GM12878 (cell line): ENCODE measurements around the gene ARL15. TPM values are rescaled to one million over a fixed set of nuclear protein-coding genes. Genes with fewer than 3 reads are reported as not detected.

ENCODE experiments used
- ATAC-seq: fragments of 200-7000 bp; cut with Tn5 transposase; 3 replicates; pipeline ENCODE4 v1.9.1; 2020; ENCODE audit warnings: mild to moderate bottlenecking, moderate library complexity
- BruUV-seq: library from RNA; stranded (reverse); fragments of 400-500 nt; replicated peaks from 2 replicates; lab custom pipeline; 2021; lab: Mats Ljungman, UMichigan
- CTCF ChIA-PET: fragments of 300-600 bp; sonication (Branson Sonifier 250); formaldehyde crosslinking; extraction: SDS; loops from one replicate; lab custom pipeline; 2021; ENCODE audit warnings: inconsistent platforms; lab: Yijun Ruan, JAX
- POLR2A ChIA-PET: fragments of 350-600 bp; formaldehyde crosslinking; extraction: SDS; loops from one replicate; lab custom pipeline; 2021; ENCODE audit warnings: inconsistent platforms; lab: Charles Lee
- RAD21 ChIA-PET: fragments of 300-600 bp; sonication (Branson Sonifier 250); formaldehyde crosslinking; loops from one replicate; lab custom pipeline; 2023; ENCODE audit warnings: antibody characterized with exemption; ENCODE audit not compliant: unreplicated experiment; lab: Charles Lee
- SMC1A ChIA-PET: fragments of 300-600 bp; sonication (Branson Sonifier 250); formaldehyde crosslinking; loops from one replicate; lab custom pipeline; 2023; ENCODE audit not compliant: unreplicated experiment, uncharacterized antibody; lab: Charles Lee
- DNase-seq: peaks from one replicate; pipeline ENCODE4 v3.0.0-alpha.2; 2011; ENCODE audit warnings: low read depth, low spot score
- FAIRE-seq: peaks from 3 replicates; lab custom pipeline; 2011; peaks lifted over from hg19 to GRCh38; lab: Jason Lieb, UNC
- H2AFZ ChIP-seq: 2 replicates; pipeline ENCODE4 v1.6.0; 2011; ENCODE audit warnings: low read depth, low read length, control low read depth; ENCODE audit not compliant: control insufficient read depth
- H3K27ac ChIP-seq: 2 replicates; pipeline ENCODE4 v1.5.1; 2011; ENCODE audit warnings: control low read depth; ENCODE audit not compliant: control insufficient read depth, insufficient read depth
- H3K27me3 ChIP-seq, 2 experiments: replicated peaks in 1 of 2; 2 replicates each; pipeline versions ENCODE4 v1.6.0 to v1.6.1; 2011; ENCODE audit warnings: low read length in 1 of 2; ENCODE audit not compliant: control insufficient read depth in 2 of 2, insufficient read depth in 2 of 2
- H3K36me3 ChIP-seq, 2 experiments: 2 replicates each; pipeline ENCODE4 v1.5.1; 2011; ENCODE audit warnings: low read length in 1 of 2; ENCODE audit not compliant: control insufficient read depth in 2 of 2, insufficient read depth in 2 of 2
- H3K4me1 ChIP-seq: 2 replicates; pipeline ENCODE4 v1.6.1; 2011; ENCODE audit warnings: mild to moderate bottlenecking, low read length, moderate library complexity, mixed read lengths; ENCODE audit not compliant: control insufficient read depth, insufficient read depth
- H3K4me2 ChIP-seq: 2 replicates; pipeline ENCODE4 v1.6.0; 2011; ENCODE audit warnings: control low read depth; ENCODE audit not compliant: control insufficient read depth, insufficient read depth
- H3K4me3 ChIP-seq: fragments of 200-600 bp; sonication (generic); 2 replicates; pipeline ENCODE4 v1.5.1; 2016
- H3K79me2 ChIP-seq: 2 replicates; pipeline ENCODE4 v1.6.0; 2011; ENCODE audit warnings: low read length; ENCODE audit not compliant: control insufficient read depth, insufficient read depth
- H3K9ac ChIP-seq: 2 replicates; pipeline ENCODE4 v1.8.0; 2011; ENCODE audit warnings: low read length, control low read depth, mixed read lengths; ENCODE audit not compliant: control insufficient read depth, insufficient read depth
- H3K9me3 ChIP-seq: replicated peaks from 3 replicates; pipeline ENCODE4 v1.5.1; 2011; ENCODE audit warnings: mild to moderate bottlenecking, low read length; ENCODE audit not compliant: control insufficient read depth, insufficient read depth
- H4K20me1 ChIP-seq: 2 replicates; pipeline ENCODE4 v1.6.0; 2011; ENCODE audit not compliant: control insufficient read depth, insufficient read depth
- CBX5 ChIP-seq: sonication (generic); IDR thresholded peaks from 2 replicates; pipeline ENCODE4 v1.6.1; 2016; ENCODE audit warnings: low read depth, moderate library complexity, mild to moderate bottlenecking, inconsistent platforms
- EED ChIP-seq: sonication (generic); IDR thresholded peaks from 2 replicates; pipeline ENCODE4 v1.6.1; 2016; ENCODE audit warnings: antibody characterized with exemption, low read depth
- HCFC1 ChIP-seq: fragments of 150-350 bp; IDR thresholded peaks from 2 replicates; pipeline ENCODE4 v1.6.1; 2014; ENCODE audit warnings: low read length
- HDAC6 ChIP-seq: fragments of 200-600 bp; sonication (generic); IDR thresholded peaks from one replicate; pipeline ENCODE4 v1.8.0; 2017; ENCODE audit warnings: antibody characterized with exemption; ENCODE audit not compliant: unreplicated experiment
- JUND ChIP-seq: IDR thresholded peaks from 2 replicates; pipeline ENCODE4 v1.6.1; 2012; ENCODE audit warnings: low read depth, mild to moderate bottlenecking, low read length, improper control_type of control experiment, moderate library complexity
- KLF5 ChIP-seq: fragments of 450-650 bp; IDR thresholded peaks from 2 replicates; pipeline ENCODE4 v1.6.1; 2014; ENCODE audit warnings: mild to moderate bottlenecking; ENCODE audit not compliant: partially characterized antibody
- NRF1 ChIP-seq: conservative IDR thresholded peaks from 2 replicates; pipeline ENCODE4 v1.6.1; 2011; ENCODE audit warnings: mild to moderate bottlenecking, low read depth, low read length, improper control_type of control experiment
- PAX5 ChIP-seq: IDR thresholded peaks from 2 replicates; pipeline ENCODE4 v1.6.1; 2011; ENCODE audit warnings: low read depth, low read length, borderline replicate concordance
- POLR2A ChIP-seq: IDR thresholded peaks from 2 replicates; pipeline ENCODE4 v1.6.1; 2011; ENCODE audit warnings: low read depth, mild to moderate bottlenecking, low read length
- POLR2AphosphoS5 ChIP-seq: IDR thresholded peaks from 2 replicates; pipeline ENCODE4 v1.6.1; 2011; ENCODE audit warnings: mild to moderate bottlenecking, low read length, inconsistent platforms
- RAD21 ChIP-seq: IDR thresholded peaks from 2 replicates; pipeline ENCODE4 v1.6.1; 2011; ENCODE audit warnings: mild to moderate bottlenecking, low read depth, low read length, moderate library complexity; ENCODE audit not compliant: insufficient read depth
- SPI1 ChIP-seq: IDR thresholded peaks from 2 replicates; pipeline ENCODE4 v1.6.1; 2011; ENCODE audit warnings: low read depth, mild to moderate bottlenecking, low read length, moderate library complexity, borderline replicate concordance; ENCODE audit not compliant: insufficient read depth
- ZBED1 ChIP-seq: IDR thresholded peaks from 2 replicates; pipeline ENCODE4 v1.6.1; 2016; ENCODE audit warnings: borderline replicate concordance
- ZNF622 ChIP-seq: fragments of 450-650 bp; IDR thresholded peaks from 2 replicates; pipeline ENCODE4 v1.6.1; 2017; ENCODE audit warnings: mild to moderate bottlenecking, inconsistent platforms
- WGBS: methylation state at CpG from one replicate; pipeline ENCODE4 v1.1.6; 2016; ENCODE audit warnings: low lambda C conversion rate; ENCODE audit not compliant: insufficient replicate concordance, insufficient coverage; ENCODE audit errors: missing lambda C conversion rate; 5-methylcytosine and 5-hydroxymethylcytosine counted together
- in situ Hi-C: fragments of 300-500 bp; cut with MboI; formaldehyde crosslinking; loops from 9 replicates; pipeline ENCODE4 v1.14.3; 2018; ENCODE audit warnings: mixed read lengths
- intact Hi-C: fragments of 100-400 bp; cut with micrococcal nuclease; formaldehyde crosslinking; loops from one replicate; pipeline ENCODE4 v1.14.2; 2022; ENCODE audit not compliant: unreplicated experiment
- polyA plus RNA-seq, 11 experiments: library from polyadenylated mRNA; depleted of rRNA in 4 of 11; unstranded in 6 of 11; stranded (reverse) in 5 of 11; fragments of >200 nt; fragmentation: Nextera tagmentation in 4 of 11; fragmentation: Illumina TruSeq in 1 of 11; extraction: Ambion mirVana in 4 of 11; extraction: Trizol in 1 of 11; gene quantifications; 1 replicate in 1 of 11; 2 replicates in 10 of 11; pipeline versions ENCODE4 v1.2.1 to v1.2.3, GENCODE V29; 2011 to 2016; ENCODE audit warnings: inconsistent platforms in 2 of 11, missing spikeins in 2 of 11, low read depth in 1 of 11
- total RNA-seq, 4 experiments: library from RNA; depleted of rRNA in 3 of 4; stranded (reverse); fragments of >200 nt in 3 of 4; fragmentation: Illumina TruSeq in 1 of 4; extraction: Trizol in 1 of 4; gene quantifications; 2 replicates each; pipeline versions ENCODE4 v1.2.1 to v1.2.3, GENCODE V29; 2013 to 2021
- TF ChIP-seq, protein P1 (sequence below): fragments of 150-350 bp; IDR thresholded peaks from 2 replicates; pipeline ENCODE4 v1.6.1; 2016; ENCODE audit warnings: low read depth, low read length

ARL15 gene
- total and polyA plus RNA-seq, 10 of the 15 experiments (the other 5 are each of a cell fraction or from before 2014, with no cell fraction given), result 3.6 to 11.0 (median 7.7) TPM

DNA sequence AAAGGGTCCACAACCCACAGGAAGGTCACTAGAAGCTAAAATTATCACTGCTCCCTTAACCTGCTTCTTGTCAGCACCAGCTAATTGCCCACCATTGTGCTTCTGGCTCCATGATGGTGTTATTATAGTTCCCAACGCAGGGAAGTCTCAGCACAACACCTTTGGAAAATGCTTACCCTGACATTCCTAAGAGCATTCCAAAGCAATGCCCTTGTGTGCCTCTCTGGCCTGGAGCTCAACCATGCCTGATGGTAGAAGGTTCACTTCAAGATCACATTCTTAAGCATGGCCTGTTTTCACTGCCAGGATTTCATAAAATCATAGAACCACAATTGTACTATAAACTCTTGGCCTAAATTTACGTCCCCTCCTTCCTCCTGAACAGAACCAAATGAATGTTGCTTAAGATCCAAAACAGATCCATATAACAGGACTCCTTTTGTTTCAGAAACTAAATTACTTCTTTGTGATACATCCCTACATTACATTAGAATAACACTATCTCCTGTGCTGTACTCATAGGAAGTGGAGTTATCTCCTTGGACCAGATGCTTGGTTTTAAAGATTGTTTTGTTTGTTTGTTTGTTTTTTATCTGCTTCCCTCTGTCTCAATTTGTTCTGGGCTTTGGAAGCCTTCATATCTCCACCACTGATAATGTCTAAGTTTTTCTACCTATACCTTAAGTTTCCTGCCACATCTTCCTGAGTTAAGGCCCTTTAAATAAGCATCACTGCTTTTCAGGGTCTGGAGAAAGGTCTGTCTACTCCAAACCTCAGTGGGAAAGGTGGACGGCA, 32.1 kb downstream of the ARL15 start:
- no peaks in the 10 kb centered on the region; the same call in 2 of the 3 replicates for H3K9me3 ChIP-seq
- no peak overlapping the region for H3K9ac ChIP-seq
- DNase-seq (no peak), FAIRE-seq (no peak), ATAC-seq (no peak)
- H3K4me3 ChIP-seq, result no peak overlapping the region
- in situ Hi-C loops (no loop called here), intact Hi-C loops (no loop called here)
- no peaks in the 10 kb centered on the region for H3K27me3 ChIP-seq
- no peaks in the 10 kb centered on the region for H3K79me2 ChIP-seq
- POLR2A ChIA-PET, result no interaction called here
- no peaks in the 10 kb centered on the region; a peak in 1 of 4 replicates for H3K36me3 ChIP-seq
- BruUV-seq, result no TSS peak
- H4K20me1 ChIP-seq, result 0 out of 2 replicates have a peak, but pooled peaks cover 3% of the 10 kb centered on the region
- TF ChIP-seq JUND (no peak), HDAC6 (no peak), ZBED1 (no peak), SPI1 (no peak), ZNF622 (no peak), POLR2A (no peak), RAD21 (no peak), CBX5 (no peak), KLF5 (no peak), HCFC1 (no peak), PAX5 (no peak), POLR2AphosphoS5 (no peak), NRF1 (no peak), EED (no peak)
- TF ChIP-seq, protein P1, sequence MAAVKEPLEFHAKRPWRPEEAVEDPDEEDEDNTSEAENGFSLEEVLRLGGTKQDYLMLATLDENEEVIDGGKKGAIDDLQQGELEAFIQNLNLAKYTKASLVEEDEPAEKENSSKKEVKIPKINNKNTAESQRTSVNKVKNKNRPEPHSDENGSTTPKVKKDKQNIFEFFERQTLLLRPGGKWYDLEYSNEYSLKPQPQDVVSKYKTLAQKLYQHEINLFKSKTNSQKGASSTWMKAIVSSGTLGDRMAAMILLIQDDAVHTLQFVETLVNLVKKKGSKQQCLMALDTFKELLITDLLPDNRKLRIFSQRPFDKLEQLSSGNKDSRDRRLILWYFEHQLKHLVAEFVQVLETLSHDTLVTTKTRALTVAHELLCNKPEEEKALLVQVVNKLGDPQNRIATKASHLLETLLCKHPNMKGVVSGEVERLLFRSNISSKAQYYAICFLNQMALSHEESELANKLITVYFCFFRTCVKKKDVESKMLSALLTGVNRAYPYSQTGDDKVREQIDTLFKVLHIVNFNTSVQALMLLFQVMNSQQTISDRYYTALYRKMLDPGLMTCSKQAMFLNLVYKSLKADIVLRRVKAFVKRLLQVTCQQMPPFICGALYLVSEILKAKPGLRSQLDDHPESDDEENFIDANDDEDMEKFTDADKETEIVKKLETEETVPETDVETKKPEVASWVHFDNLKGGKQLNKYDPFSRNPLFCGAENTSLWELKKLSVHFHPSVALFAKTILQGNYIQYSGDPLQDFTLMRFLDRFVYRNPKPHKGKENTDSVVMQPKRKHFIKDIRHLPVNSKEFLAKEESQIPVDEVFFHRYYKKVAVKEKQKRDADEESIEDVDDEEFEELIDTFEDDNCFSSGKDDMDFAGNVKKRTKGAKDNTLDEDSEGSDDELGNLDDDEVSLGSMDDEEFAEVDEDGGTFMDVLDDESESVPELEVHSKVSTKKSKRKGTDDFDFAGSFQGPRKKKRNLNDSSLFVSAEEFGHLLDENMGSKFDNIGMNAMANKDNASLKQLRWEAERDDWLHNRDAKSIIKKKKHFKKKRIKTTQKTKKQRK, result no peak
- no peak overlapping the region for H3K4me2 ChIP-seq
- WGBS, result 45% methylated on average over 3 of the region's 3 CpGs
- CTCF ChIA-PET, result interaction anchor here (0.6 to 1.1 kb wide), 2 partner anchors 27 to 1620 kb away, joined by 3 to 4 read pairs; no protein-coding TSS in a partner anchor
- SMC1A ChIA-PET, result interaction anchor here (0.6 to 1.4 kb wide), 6 partner anchors 10 to 210 kb away, joined by 3 to 4 read pairs (median 3); no protein-coding TSS in a partner anchor
- RAD21 ChIA-PET, result no interaction called here
- no peak overlapping the region for H2AFZ ChIP-seq
- H3K4me1 ChIP-seq, result no peaks in the 10 kb centered on the region
- no peak overlapping the region for H3K27ac ChIP-seq
